Right lobe of liver (tissue), 4 donors: ENCODE results near the gene UBN1.

Experiments used
- POLR2A ChIP-seq: fragments of 450-650 bp; IDR thresholded peaks from one replicate; pipeline ENCODE4 v1.6.1; 2017; ENCODE audit warnings: antibody characterized with exemption, mild to moderate bottlenecking
- TF ChIP-seq, protein P1 (sequence below), 4 donors: fragments of 200-600 bp in 3 of 4; fragments of 450-650 bp in 1 of 4; IDR thresholded peaks; one replicate each; pipeline versions ENCODE4 v1.5.1 to v1.8.0; 2016 to 2022; ENCODE audit warnings: antibody characterized with exemption in 4 of 4, mild to moderate bottlenecking in 2 of 4
- donor health status: DM: no; HTN: no; CAD: no.
- donor health status: DM: no; HTN: no; CAD: no.
- donor health status: DM: no; HTN: yes; CAD: no.

GRCh38 chr16:4895366-4895765, 48.1 kb downstream of the UBN1 start:
- TF ChIP-seq, protein P1, sequence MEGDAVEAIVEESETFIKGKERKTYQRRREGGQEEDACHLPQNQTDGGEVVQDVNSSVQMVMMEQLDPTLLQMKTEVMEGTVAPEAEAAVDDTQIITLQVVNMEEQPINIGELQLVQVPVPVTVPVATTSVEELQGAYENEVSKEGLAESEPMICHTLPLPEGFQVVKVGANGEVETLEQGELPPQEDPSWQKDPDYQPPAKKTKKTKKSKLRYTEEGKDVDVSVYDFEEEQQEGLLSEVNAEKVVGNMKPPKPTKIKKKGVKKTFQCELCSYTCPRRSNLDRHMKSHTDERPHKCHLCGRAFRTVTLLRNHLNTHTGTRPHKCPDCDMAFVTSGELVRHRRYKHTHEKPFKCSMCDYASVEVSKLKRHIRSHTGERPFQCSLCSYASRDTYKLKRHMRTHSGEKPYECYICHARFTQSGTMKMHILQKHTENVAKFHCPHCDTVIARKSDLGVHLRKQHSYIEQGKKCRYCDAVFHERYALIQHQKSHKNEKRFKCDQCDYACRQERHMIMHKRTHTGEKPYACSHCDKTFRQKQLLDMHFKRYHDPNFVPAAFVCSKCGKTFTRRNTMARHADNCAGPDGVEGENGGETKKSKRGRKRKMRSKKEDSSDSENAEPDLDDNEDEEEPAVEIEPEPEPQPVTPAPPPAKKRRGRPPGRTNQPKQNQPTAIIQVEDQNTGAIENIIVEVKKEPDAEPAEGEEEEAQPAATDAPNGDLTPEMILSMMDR (IDR thresholded peaks at IDR 0.05), result no peak
- no peak for TF ChIP-seq POLR2A
